ENCODE data around the gene LRRK2. TPM values are rescaled to one million over a fixed set of nuclear protein-coding genes. Genes with fewer than 3 reads are reported as not detected.

LRRK2 gene
- total RNA-seq, 1 experiment from 2014 or later: 0.13 TPM

GRCh38 chr12:40198601-40199000, 26.2 kb upstream of the LRRK2 start:
- TF ChIP-seq POLR2AphosphoS5 (IDR thresholded peaks at IDR 0.05; ENCODE audit: low read depth, low read length): no peak
- TF ChIP-seq, protein P1, sequence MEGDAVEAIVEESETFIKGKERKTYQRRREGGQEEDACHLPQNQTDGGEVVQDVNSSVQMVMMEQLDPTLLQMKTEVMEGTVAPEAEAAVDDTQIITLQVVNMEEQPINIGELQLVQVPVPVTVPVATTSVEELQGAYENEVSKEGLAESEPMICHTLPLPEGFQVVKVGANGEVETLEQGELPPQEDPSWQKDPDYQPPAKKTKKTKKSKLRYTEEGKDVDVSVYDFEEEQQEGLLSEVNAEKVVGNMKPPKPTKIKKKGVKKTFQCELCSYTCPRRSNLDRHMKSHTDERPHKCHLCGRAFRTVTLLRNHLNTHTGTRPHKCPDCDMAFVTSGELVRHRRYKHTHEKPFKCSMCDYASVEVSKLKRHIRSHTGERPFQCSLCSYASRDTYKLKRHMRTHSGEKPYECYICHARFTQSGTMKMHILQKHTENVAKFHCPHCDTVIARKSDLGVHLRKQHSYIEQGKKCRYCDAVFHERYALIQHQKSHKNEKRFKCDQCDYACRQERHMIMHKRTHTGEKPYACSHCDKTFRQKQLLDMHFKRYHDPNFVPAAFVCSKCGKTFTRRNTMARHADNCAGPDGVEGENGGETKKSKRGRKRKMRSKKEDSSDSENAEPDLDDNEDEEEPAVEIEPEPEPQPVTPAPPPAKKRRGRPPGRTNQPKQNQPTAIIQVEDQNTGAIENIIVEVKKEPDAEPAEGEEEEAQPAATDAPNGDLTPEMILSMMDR (IDR thresholded peaks at IDR 0.05): no peak
- no peak for TF ChIP-seq TCF7L2 (IDR thresholded peaks at IDR 0.05; ENCODE audit: low read depth, low read length)
- no peak for TF ChIP-seq REST (IDR thresholded peaks at IDR 0.05; ENCODE audit: insufficient read depth in 1 of 2, low read depth in 2 of 2, low read length in 1 of 2)
- no peak for TF ChIP-seq SIN3A (IDR thresholded peaks at IDR 0.05; ENCODE audit: borderline replicate concordance, insufficient read depth, low read depth, low read length)
- ChIA-PET POLR2A (no interaction called here), CTCF (no interaction called here)
- BruUV-seq (replicated peaks): no TSS peak
- H3K4me3 ChIP-seq (ENCODE audit: low read depth in 2 of 2, low read length in 2 of 2): no peak overlapping the region
- ATAC-seq: no peak
- H3K27ac ChIP-seq (ENCODE audit: low read length): no peak overlapping the region
- no peaks in the 10 kb centered on the region for H3K9me3 ChIP-seq (ENCODE audit: control insufficient read depth, insufficient read depth, low read depth, low read length)
- no peaks in the 10 kb centered on the region for H3K36me3 ChIP-seq (ENCODE audit: control insufficient read depth, insufficient read depth, low read length)
- no peaks in the 10 kb centered on the region for H3K4me1 ChIP-seq (ENCODE audit: control insufficient read depth, insufficient read depth, low read length)
- intact Hi-C loops (cut with micrococcal nuclease; ENCODE audit: unreplicated experiment): no loop called here
- DNase-seq (ENCODE audit: low read depth, low spot score): no peak
- no peaks in the 10 kb centered on the region for H3K27me3 ChIP-seq (ENCODE audit: control insufficient read depth, insufficient read depth, low read length)
- in situ Hi-C loops (cut with HindIII; ENCODE audit: low pct_unique_long_range_greater_than_20kb, low sequenced_read_pairs): no loop called here

- H3K4me3 ChIP-seq (ENCODE audit: low read depth in 2 of 2, low read length in 2 of 2): no peak overlapping the region
- H3K36me3 ChIP-seq (ENCODE audit: control insufficient read depth, insufficient read depth, low read length): no peaks in the 10 kb centered on the region
- BruUV-seq (replicated peaks): no TSS peak
- ATAC-seq: no peak
- in situ Hi-C loops (cut with HindIII; ENCODE audit: low pct_unique_long_range_greater_than_20kb, low sequenced_read_pairs) (no loop called here), intact Hi-C loops (cut with micrococcal nuclease; ENCODE audit: unreplicated experiment) (no loop called here)
- H3K9me3 ChIP-seq (ENCODE audit: control insufficient read depth, insufficient read depth, low read depth, low read length): no peaks in the 10 kb centered on the region
- POLR2A ChIA-PET: no interaction called here
- no peak for DNase-seq (ENCODE audit: low read depth, low spot score)
- no peak overlapping the region for H3K27ac ChIP-seq (ENCODE audit: low read length)
- CTCF ChIA-PET: no interaction called here
- H3K27me3 ChIP-seq (ENCODE audit: control insufficient read depth, insufficient read depth, low read length): no peaks in the 10 kb centered on the region
- no peaks in the 10 kb centered on the region for H3K4me1 ChIP-seq (ENCODE audit: control insufficient read depth, insufficient read depth, low read length)
- TF ChIP-seq SIN3A (IDR thresholded peaks at IDR 0.05; ENCODE audit: borderline replicate concordance, insufficient read depth, low read depth, low read length) (no peak), TCF7L2 (IDR thresholded peaks at IDR 0.05; ENCODE audit: low read depth, low read length) (no peak), POLR2AphosphoS5 (IDR thresholded peaks at IDR 0.05; ENCODE audit: low read depth, low read length) (no peak), REST (IDR thresholded peaks at IDR 0.05; ENCODE audit: insufficient read depth in 1 of 2, low read depth in 2 of 2, low read length in 1 of 2) (no peak)
- TF ChIP-seq, protein P1 (IDR thresholded peaks at IDR 0.05): no peak
These were observed 22.4 kb upstream of the LRRK2 start for GRCh38 chr12:40202095-40203059.
